ENCODE results near the gene SCLT1. TPM values are rescaled to one million over a fixed set of nuclear protein-coding genes. Genes with fewer than 3 reads are reported as not detected.

Gene SCLT1
- total RNA-seq, 2 donors from 2014 or later = 6.9 to 8.9 TPM

DNA sequence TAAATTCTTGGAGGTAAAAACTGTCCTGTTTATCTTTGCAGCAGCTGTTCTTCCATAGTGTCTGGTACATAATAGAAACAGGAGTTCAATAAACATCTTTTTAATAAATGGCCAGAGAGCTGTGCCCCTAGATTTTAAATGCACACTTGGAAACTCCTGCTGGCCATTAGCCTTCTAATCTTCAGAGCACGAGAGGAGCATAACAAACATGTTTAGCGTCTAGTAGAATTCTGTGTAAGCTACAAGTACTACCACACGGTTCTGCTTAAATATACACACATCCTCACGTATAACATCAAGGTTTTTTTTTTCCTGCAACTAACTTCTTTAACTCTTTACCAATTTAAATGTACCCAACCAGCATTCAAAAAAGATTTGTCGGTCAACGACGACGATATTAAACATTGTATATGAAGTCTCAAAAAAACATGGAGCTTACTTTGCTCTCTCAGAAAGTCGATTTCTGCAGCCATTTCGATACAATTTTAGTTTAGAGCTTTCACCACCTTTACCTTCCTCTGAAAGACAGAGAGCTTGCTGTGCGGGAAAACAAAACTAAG, 628 bp downstream of the SCLT1 start:
- Histone ChIP-seq H3K9me3 (no peaks in the 10 kb centered on the region), H3K27ac (peak overlapping the region; percentile 96 to 98), H3K4me1 (peaks cover 0 to 36% of the 10 kb centered on the region in 2 donors), H3K4me3 (peak overlapping the region; percentile 76 to 84), H3K36me3 (no peaks in the 10 kb centered on the region), H3K27me3 (no peaks in the 10 kb centered on the region)
- TF ChIP-seq, protein P1, sequence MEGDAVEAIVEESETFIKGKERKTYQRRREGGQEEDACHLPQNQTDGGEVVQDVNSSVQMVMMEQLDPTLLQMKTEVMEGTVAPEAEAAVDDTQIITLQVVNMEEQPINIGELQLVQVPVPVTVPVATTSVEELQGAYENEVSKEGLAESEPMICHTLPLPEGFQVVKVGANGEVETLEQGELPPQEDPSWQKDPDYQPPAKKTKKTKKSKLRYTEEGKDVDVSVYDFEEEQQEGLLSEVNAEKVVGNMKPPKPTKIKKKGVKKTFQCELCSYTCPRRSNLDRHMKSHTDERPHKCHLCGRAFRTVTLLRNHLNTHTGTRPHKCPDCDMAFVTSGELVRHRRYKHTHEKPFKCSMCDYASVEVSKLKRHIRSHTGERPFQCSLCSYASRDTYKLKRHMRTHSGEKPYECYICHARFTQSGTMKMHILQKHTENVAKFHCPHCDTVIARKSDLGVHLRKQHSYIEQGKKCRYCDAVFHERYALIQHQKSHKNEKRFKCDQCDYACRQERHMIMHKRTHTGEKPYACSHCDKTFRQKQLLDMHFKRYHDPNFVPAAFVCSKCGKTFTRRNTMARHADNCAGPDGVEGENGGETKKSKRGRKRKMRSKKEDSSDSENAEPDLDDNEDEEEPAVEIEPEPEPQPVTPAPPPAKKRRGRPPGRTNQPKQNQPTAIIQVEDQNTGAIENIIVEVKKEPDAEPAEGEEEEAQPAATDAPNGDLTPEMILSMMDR (IDR thresholded peaks at IDR 0.05) = no peak
- DNase-seq (ENCODE audit: low spot score) = no peak

DNA sequence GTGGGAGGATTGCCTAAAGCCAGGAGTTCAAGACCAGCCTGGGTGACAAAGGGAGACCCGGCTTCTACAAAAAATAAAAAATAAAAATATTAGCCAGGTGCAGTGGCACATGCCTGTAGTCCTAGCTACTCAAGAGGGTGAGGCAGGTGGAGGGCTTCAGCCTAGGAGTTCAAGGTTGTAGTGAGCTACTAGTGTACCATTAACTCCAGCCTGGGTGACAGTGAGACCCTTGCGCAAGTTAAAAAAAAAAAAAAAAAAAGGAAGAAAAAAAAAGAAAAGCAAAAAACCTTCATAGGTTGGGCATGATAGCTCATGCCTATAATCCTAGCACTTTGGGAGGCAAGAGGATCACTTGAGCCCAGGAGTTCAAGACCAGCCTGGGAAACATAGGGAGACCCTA, 5.8 kb downstream of the SCLT1 start:
- Histone ChIP-seq H3K4me1 (peaks cover 0 to 17% of the 10 kb centered on the region in 2 donors), H3K27me3 (no peaks in the 10 kb centered on the region), H3K27ac (no peak overlapping the region), H3K4me3 (no peak overlapping the region), H3K9me3 (no peaks in the 10 kb centered on the region), H3K36me3 (no peaks in the 10 kb centered on the region)
- TF ChIP-seq, protein P1 (IDR thresholded peaks at IDR 0.05) = no peak
- no peak for DNase-seq (ENCODE audit: low spot score)

DNA sequence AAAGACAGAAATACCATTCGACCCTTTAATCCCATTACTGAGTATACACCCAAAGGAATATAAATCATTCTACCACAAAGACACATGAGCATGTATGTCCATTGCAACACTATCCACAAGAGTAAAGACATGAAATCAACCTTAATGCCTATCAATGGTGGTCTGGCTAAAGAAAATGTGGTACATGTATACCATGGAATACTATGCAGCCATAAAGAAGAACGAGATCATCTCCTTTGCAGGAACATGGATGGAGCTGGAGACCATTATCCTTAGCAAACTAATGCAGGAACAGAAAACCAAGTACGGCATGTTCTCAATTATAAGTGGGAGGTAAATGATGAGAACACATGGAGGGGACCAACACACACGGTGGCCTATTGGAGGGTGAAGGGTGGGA, 7.9 kb downstream of the SCLT1 start:
- Histone ChIP-seq H3K4me1 (no peaks in the 10 kb centered on the region), H3K27ac (no peak overlapping the region), H3K36me3 (peaks cover 8% of the 10 kb centered on the region), H3K27me3 (no peaks in the 10 kb centered on the region), H3K9me3 (no peaks in the 10 kb centered on the region), H3K4me3 (no peak overlapping the region)
- TF ChIP-seq, protein P1 (IDR thresholded peaks at IDR 0.05) = no peak
- DNase-seq (ENCODE audit: low spot score) = no peak

DNA sequence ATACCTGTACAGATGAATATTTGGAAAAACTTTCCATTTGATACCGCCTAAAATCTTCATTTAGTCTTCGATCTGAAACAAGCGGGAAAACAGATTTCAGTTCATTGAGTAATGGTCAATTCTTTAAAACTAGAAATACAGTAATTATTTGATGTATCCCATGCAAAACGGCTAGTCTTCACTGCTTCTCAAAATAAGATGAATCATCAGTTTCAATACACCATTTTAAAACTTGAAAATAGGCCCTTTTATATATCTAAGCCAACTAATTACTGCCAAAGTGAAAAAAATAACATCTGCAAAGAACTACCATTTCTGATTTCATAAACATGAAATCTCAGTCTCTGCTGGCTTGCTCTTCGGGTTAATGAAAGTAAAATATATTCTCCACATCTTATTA, 11.0 kb downstream of the SCLT1 start:
- Histone ChIP-seq H3K9me3 (no peaks in the 10 kb centered on the region), H3K27ac (no peak overlapping the region), H3K4me1 (no peaks in the 10 kb centered on the region), H3K27me3 (no peaks in the 10 kb centered on the region), H3K36me3 (peaks cover 14% of the 10 kb centered on the region), H3K4me3 (no peak overlapping the region)
- no peak for DNase-seq (ENCODE audit: low spot score)
- TF ChIP-seq, protein P1 (IDR thresholded peaks at IDR 0.05) = no peak

DNA sequence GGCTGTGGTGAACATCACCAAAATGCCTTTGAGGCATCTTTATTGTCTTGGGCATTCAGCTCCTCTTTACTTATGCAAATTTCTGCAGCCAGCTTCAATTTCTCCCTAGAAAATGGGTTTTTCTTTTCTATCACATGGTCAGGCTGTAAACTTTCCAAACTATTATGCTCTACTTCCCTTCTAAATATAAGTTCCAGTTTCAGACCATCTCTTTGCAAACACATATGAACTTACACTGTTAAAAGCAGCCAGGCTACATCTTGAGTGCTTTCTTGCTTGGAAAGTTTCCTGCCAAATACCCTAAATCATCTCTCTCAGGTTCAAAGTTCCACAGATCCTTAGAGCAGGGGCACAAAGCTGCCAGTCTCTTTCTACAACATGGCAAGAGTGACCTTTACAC, 13.2 kb downstream of the SCLT1 start:
- Histone ChIP-seq H3K9me3 (no peaks in the 10 kb centered on the region), H3K4me3 (no peak overlapping the region)

More for the DNA sequence above, 13.2 kb downstream of the SCLT1 start:
- no peaks in the 10 kb centered on the region for H3K27me3 ChIP-seq
- no peaks in the 10 kb centered on the region for H3K4me1 ChIP-seq
- no peak for DNase-seq (ENCODE audit: low spot score)
- peaks cover 14% of the 10 kb centered on the region for H3K36me3 ChIP-seq
- H3K27ac ChIP-seq = no peak overlapping the region
- TF ChIP-seq, protein P1 (IDR thresholded peaks at IDR 0.05) = no peak

Data from right atrium auricular region (tissue), 2 donors.